Astrocyte (in vitro differentiated cells and primary cell): ENCODE data around the gene SH3D21. TPM values are rescaled to one million over a fixed set of nuclear protein-coding genes. Genes with fewer than 3 reads are reported as not detected.

Experiments used
- DNase-seq: peaks from one replicate; pipeline ENCODE4 v3.0.0-alpha.2; 2010; ENCODE audit warnings: low read depth
- FAIRE-seq: peaks from 2 replicates; lab custom pipeline; 2011; peaks lifted over from hg19 to GRCh38; lab: Jason Lieb, UNC
- H2AFZ ChIP-seq: 2 replicates; pipeline ENCODE4 v1.6.0; 2012; ENCODE audit warnings: low read depth, low read length, inconsistent platforms
- H3K27ac ChIP-seq: 2 replicates; pipeline ENCODE4 v1.5.1; 2011; ENCODE audit warnings: low read depth, low read length, inconsistent platforms
- H3K27me3 ChIP-seq: 2 replicates; pipeline ENCODE4 v1.6.0; 2011; ENCODE audit warnings: low read length, inconsistent platforms; ENCODE audit not compliant: insufficient read depth
- H3K36me3 ChIP-seq: 2 replicates; pipeline ENCODE4 v1.5.1; 2011; ENCODE audit warnings: low read length, inconsistent platforms; ENCODE audit not compliant: insufficient read depth
- H3K4me1 ChIP-seq: 2 replicates; pipeline ENCODE4 v1.5.1; 2011; ENCODE audit warnings: low read length, inconsistent platforms; ENCODE audit not compliant: insufficient read depth
- H3K4me2 ChIP-seq: 2 replicates; pipeline ENCODE4 v1.6.0; 2012; ENCODE audit warnings: low read length, inconsistent platforms
- H3K4me3 ChIP-seq: 2 replicates; pipeline ENCODE4 v1.5.1; 2011; ENCODE audit warnings: low read depth, mild to moderate bottlenecking, low read length, inconsistent platforms; ENCODE audit not compliant: insufficient read depth
- H3K79me2 ChIP-seq: 2 replicates; pipeline ENCODE4 v1.6.0; 2012; ENCODE audit warnings: mild to moderate bottlenecking, low read length, inconsistent platforms; ENCODE audit not compliant: insufficient read depth
- H3K9ac ChIP-seq: 2 replicates; pipeline ENCODE4 v1.6.0; 2012; ENCODE audit warnings: mild to moderate bottlenecking, low read length, inconsistent platforms
- H3K9me3 ChIP-seq: 2 replicates; pipeline ENCODE4 v1.5.1; 2012; ENCODE audit warnings: low read depth, mild to moderate bottlenecking, low read length, inconsistent platforms; ENCODE audit not compliant: insufficient read depth
- H4K20me1 ChIP-seq: 2 replicates; pipeline ENCODE4 v1.6.0; 2012; ENCODE audit warnings: low read length, inconsistent platforms; ENCODE audit not compliant: insufficient read depth
- H3K27ac Mint-ChIP-seq: one replicate; pipeline ENCODE4 v1.8.0; 2021; ENCODE audit warnings: mild to moderate bottlenecking, mixed read lengths; ENCODE audit not compliant: unreplicated experiment
- H3K27me3 Mint-ChIP-seq: one replicate; pipeline ENCODE4 v1.8.0; 2021; ENCODE audit warnings: low read depth, mixed read lengths; ENCODE audit not compliant: unreplicated experiment
- H3K36me3 Mint-ChIP-seq: one replicate; pipeline ENCODE4 v1.8.0; 2021; ENCODE audit warnings: low read depth, mixed read lengths; ENCODE audit not compliant: unreplicated experiment
- H3K4me1 Mint-ChIP-seq: one replicate; pipeline ENCODE4 v1.8.0; 2021; ENCODE audit warnings: low read depth, mixed read lengths; ENCODE audit not compliant: unreplicated experiment
- H3K4me3 Mint-ChIP-seq: one replicate; pipeline ENCODE4 v1.8.0; 2021; ENCODE audit warnings: mild to moderate bottlenecking, moderate library complexity, mixed read lengths; ENCODE audit not compliant: unreplicated experiment
- H3K9me3 Mint-ChIP-seq: one replicate; pipeline ENCODE4 v1.8.0; 2021; ENCODE audit warnings: mild to moderate bottlenecking, mixed read lengths; ENCODE audit not compliant: unreplicated experiment
- EZH2 ChIP-seq: IDR thresholded peaks from 2 replicates; pipeline ENCODE4 v1.6.1; 2012; ENCODE audit warnings: mild to moderate bottlenecking, low read length, inconsistent platforms; ENCODE audit not compliant: insufficient read depth
- total RNA-seq: library from RNA; stranded (reverse); gene quantifications from 2 replicates; pipeline ENCODE4 v1.2.1, GENCODE V29; 2021
- TF ChIP-seq, protein P1 (sequence below): IDR thresholded peaks from 2 replicates; pipeline ENCODE4 v1.5.1; 2011; ENCODE audit warnings: low read depth, mild to moderate bottlenecking, inconsistent platforms, low read length, moderate library complexity; ENCODE audit not compliant: insufficient read depth

The SH3D21 gene
- total RNA-seq, 1 donor from 2014 or later, result 13.6 TPM

DNA sequence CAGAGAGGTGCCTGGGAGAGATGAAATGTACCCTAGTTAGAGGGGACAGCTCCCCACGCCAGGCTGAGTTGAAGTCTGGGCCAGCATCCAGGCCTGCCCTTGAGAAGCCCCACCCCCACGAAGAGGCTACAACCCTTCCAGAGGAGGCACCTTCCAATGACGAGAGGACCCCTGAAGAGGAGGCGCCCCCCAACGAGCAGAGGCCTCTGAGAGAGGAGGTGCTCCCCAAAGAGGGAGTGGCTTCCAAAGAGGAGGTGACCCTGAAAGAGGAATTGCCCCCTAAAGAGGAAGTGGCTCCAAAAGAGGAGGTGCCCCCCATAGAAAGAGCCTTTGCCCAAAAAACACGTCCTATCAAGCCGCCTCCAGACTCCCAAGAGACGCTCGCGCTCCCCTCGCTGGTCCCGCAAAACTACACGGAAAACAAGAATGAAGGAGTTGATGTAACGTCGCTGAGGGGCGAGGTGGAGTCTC, 14.2 kb downstream of the SH3D21 start:
- H3K9me3 Mint-ChIP-seq, result peaks cover 4% of the 10 kb centered on the region
- H3K4me2 ChIP-seq, result peak overlapping the region; percentile 95
- H3K79me2 ChIP-seq, result peaks cover 23% of the 10 kb centered on the region
- H3K27me3 Mint-ChIP-seq, result no peaks in the 10 kb centered on the region
- DNase-seq, result no peak
- no peak overlapping the region for H2AFZ ChIP-seq
- peak overlapping the region; percentile 17 for H3K4me3 Mint-ChIP-seq
- peak overlapping the region; percentile 1 for H3K4me3 ChIP-seq
- peaks cover 9% of the 10 kb centered on the region for H4K20me1 ChIP-seq
- H3K36me3 Mint-ChIP-seq, result peaks cover 14% of the 10 kb centered on the region
- no peaks in the 10 kb centered on the region for H3K9me3 ChIP-seq
- H3K36me3 ChIP-seq, result no peaks in the 10 kb centered on the region
- no peak for FAIRE-seq
- H3K4me1 ChIP-seq, result peaks cover 31% of the 10 kb centered on the region
- peak overlapping the region; percentile 56 for H3K27ac ChIP-seq
- H3K27me3 ChIP-seq, result no peaks in the 10 kb centered on the region
- H3K4me1 Mint-ChIP-seq, result peaks cover 9% of the 10 kb centered on the region
- peak overlapping the region; percentile 4 for H3K27ac Mint-ChIP-seq
- TF ChIP-seq EZH2, result no peak
- TF ChIP-seq, protein P1, sequence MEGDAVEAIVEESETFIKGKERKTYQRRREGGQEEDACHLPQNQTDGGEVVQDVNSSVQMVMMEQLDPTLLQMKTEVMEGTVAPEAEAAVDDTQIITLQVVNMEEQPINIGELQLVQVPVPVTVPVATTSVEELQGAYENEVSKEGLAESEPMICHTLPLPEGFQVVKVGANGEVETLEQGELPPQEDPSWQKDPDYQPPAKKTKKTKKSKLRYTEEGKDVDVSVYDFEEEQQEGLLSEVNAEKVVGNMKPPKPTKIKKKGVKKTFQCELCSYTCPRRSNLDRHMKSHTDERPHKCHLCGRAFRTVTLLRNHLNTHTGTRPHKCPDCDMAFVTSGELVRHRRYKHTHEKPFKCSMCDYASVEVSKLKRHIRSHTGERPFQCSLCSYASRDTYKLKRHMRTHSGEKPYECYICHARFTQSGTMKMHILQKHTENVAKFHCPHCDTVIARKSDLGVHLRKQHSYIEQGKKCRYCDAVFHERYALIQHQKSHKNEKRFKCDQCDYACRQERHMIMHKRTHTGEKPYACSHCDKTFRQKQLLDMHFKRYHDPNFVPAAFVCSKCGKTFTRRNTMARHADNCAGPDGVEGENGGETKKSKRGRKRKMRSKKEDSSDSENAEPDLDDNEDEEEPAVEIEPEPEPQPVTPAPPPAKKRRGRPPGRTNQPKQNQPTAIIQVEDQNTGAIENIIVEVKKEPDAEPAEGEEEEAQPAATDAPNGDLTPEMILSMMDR, result no peak
- peak overlapping the region; percentile 87 for H3K9ac ChIP-seq

- TF ChIP-seq EZH2, result no peak
- TF ChIP-seq, protein P1, result no peak
- no peaks in the 10 kb centered on the region for H3K9me3 ChIP-seq
- H3K9me3 Mint-ChIP-seq, result peaks cover 2% of the 10 kb centered on the region
- peaks cover 9% of the 10 kb centered on the region for H4K20me1 ChIP-seq
- FAIRE-seq (no peak), DNase-seq (no peak)
- no peaks in the 10 kb centered on the region for H3K36me3 ChIP-seq
- peak overlapping the region; percentile 95 for H3K4me2 ChIP-seq
- H3K27me3 ChIP-seq, result no peaks in the 10 kb centered on the region
- peaks cover 23% of the 10 kb centered on the region for H3K79me2 ChIP-seq
- peaks cover 31% of the 10 kb centered on the region for H3K4me1 ChIP-seq
- H3K4me1 Mint-ChIP-seq, result peaks cover 11% of the 10 kb centered on the region
- H2AFZ ChIP-seq, result no peak overlapping the region
- peak overlapping the region; percentile 4 for H3K27ac Mint-ChIP-seq
- peak overlapping the region; percentile 87 for H3K9ac ChIP-seq
- H3K27me3 Mint-ChIP-seq, result no peaks in the 10 kb centered on the region
- H3K4me3 ChIP-seq, result peak overlapping the region; percentile 1
- H3K27ac ChIP-seq, result peak overlapping the region; percentile 56
- H3K4me3 Mint-ChIP-seq, result peak overlapping the region; percentile 17
- peaks cover 12% of the 10 kb centered on the region for H3K36me3 Mint-ChIP-seq
These were observed 14.6 kb downstream of the SH3D21 start for GRCh38 chr1:36320767-36321118.
